HG03460 (cell line): ENCODE data around the gene SHCBP1L.

Experiments
- ATAC-seq: cut with Tn5 transposase; IDR thresholded peaks from one replicate; pipeline ENCODE4 v1.9.1; 2021; ENCODE audit not compliant: unreplicated experiment

Gene SHCBP1L

GRCh38 chr1:182897696-182898095 lies 55.3 kb downstream of the SHCBP1L start:
- no peak for ATAC-seq

GRCh38 chr1:182890927-182891610 lies 61.9 kb downstream of the SHCBP1L start:
- ATAC-seq, result no peak

GRCh38 chr1:182889997-182890396 lies 63.0 kb downstream of the SHCBP1L start:
- ATAC-seq, result no peak

GRCh38 chr1:182888736-182889531 lies 64.0 kb downstream of the SHCBP1L start:
- ATAC-seq, result no peak

GRCh38 chr1:182886985-182887384 lies 66.0 kb downstream of the SHCBP1L start:
- no peak for ATAC-seq

GRCh38 chr1:182885591-182885990 lies 67.4 kb downstream of the SHCBP1L start:
- no peak for ATAC-seq

- ATAC-seq, result no peak
These were observed 68.1 kb downstream of the SHCBP1L start for GRCh38 chr1:182884872-182885271.

- ATAC-seq, result no peak
These were observed 75.1 kb downstream of the SHCBP1L start for GRCh38 chr1:182877842-182878241.

- ATAC-seq, result no peak
These were observed 75.6 kb downstream of the SHCBP1L start for GRCh38 chr1:182877331-182877730.

- ATAC-seq, result no peak
These were observed 77.1 kb downstream of the SHCBP1L start for GRCh38 chr1:182875889-182876288.

- no peak for ATAC-seq
These were observed 80.1 kb downstream of the SHCBP1L start for GRCh38 chr1:182872881-182873280.

- no peak for ATAC-seq
These were observed 83.7 kb downstream of the SHCBP1L start for GRCh38 chr1:182869241-182869666.

- no peak for ATAC-seq
These were observed 85.1 kb downstream of the SHCBP1L start for GRCh38 chr1:182867861-182868260.

GRCh38 chr1:182863940-182864339 lies 89.0 kb downstream of the SHCBP1L start:
- ATAC-seq, result no peak

- ATAC-seq, result no peak
These were observed 90.1 kb downstream of the SHCBP1L start for GRCh38 chr1:182862827-182863226.

GRCh38 chr1:182861994-182862393 lies 91.0 kb downstream of the SHCBP1L start:
- no peak for ATAC-seq

GRCh38 chr1:182860658-182861057 lies 92.3 kb downstream of the SHCBP1L start:
- ATAC-seq, result no peak

GRCh38 chr1:182857212-182857611 lies 95.8 kb downstream of the SHCBP1L start:
- ATAC-seq, result no peak

- no peak for ATAC-seq
These were observed 97.1 kb downstream of the SHCBP1L start for GRCh38 chr1:182855911-182856310.

GRCh38 chr1:182851825-182852224 lies 101.1 kb downstream of the SHCBP1L start:
- no peak for ATAC-seq

GRCh38 chr1:182850319-182850718 lies 102.6 kb downstream of the SHCBP1L start:
- ATAC-seq, result no peak
